ENCODE measurements around the gene PHF21B. TPM values are rescaled to one million over a fixed set of nuclear protein-coding genes. Genes with fewer than 3 reads are reported as not detected.

PHF21B gene
- total RNA-seq, 1 experiment from 2014 or later = not detected

- no peak for DNase-seq (ENCODE audit: low read depth)
Observed at GRCh38 chr22:44990810-44991209, 19.0 kb downstream of the PHF21B start.

- no peak for DNase-seq (ENCODE audit: low read depth)
Observed at GRCh38 chr22:44990328-44990727, 19.5 kb downstream of the PHF21B start.

- DNase-seq (ENCODE audit: low read depth) = no peak
Observed at GRCh38 chr22:44988671-44989070, 21.1 kb downstream of the PHF21B start.

GRCh38 chr22:44986926-44987325 lies 22.9 kb downstream of the PHF21B start:
- DNase-seq (ENCODE audit: low read depth) = no peak

GRCh38 chr22:44985906-44986527 lies 23.8 kb downstream of the PHF21B start:
- no peak for DNase-seq (ENCODE audit: low read depth)

- no peak for DNase-seq (ENCODE audit: low read depth)
Observed at GRCh38 chr22:44983878-44984482, 25.8 kb downstream of the PHF21B start.

- no peak for DNase-seq (ENCODE audit: low read depth)
Observed at GRCh38 chr22:44982445-44982844, 27.4 kb downstream of the PHF21B start.

GRCh38 chr22:44981857-44982256 lies 27.9 kb downstream of the PHF21B start:
- DNase-seq (ENCODE audit: low read depth) = no peak

- DNase-seq (ENCODE audit: low read depth) = no peak
Observed at GRCh38 chr22:44979154-44979553, 30.7 kb downstream of the PHF21B start.

GRCh38 chr22:44975427-44976262 lies 34.2 kb downstream of the PHF21B start:
- DNase-seq (ENCODE audit: low read depth) = peak; percentile 66

- no peak for DNase-seq (ENCODE audit: low read depth)
Observed at GRCh38 chr22:44974454-44974853, 35.4 kb downstream of the PHF21B start.

- DNase-seq (ENCODE audit: low read depth) = no peak
Observed at GRCh38 chr22:44973829-44974228, 36.0 kb downstream of the PHF21B start.

GRCh38 chr22:44972363-44973083 lies 37.3 kb downstream of the PHF21B start:
- DNase-seq (ENCODE audit: low read depth) = no peak

- no peak for DNase-seq (ENCODE audit: low read depth)
Observed at GRCh38 chr22:44971651-44972362, 38.0 kb downstream of the PHF21B start.

GRCh38 chr22:44970291-44970690 lies 39.5 kb downstream of the PHF21B start:
- DNase-seq (ENCODE audit: low read depth) = no peak

- DNase-seq (ENCODE audit: low read depth) = no peak
Observed at GRCh38 chr22:44969817-44970216, 40.0 kb downstream of the PHF21B start.

GRCh38 chr22:44968736-44969135 lies 41.1 kb downstream of the PHF21B start:
- no peak for DNase-seq (ENCODE audit: low read depth)

- no peak for DNase-seq (ENCODE audit: low read depth)
Observed at GRCh38 chr22:44965171-44965570, 44.6 kb downstream of the PHF21B start.

- DNase-seq (ENCODE audit: low read depth) = no peak
Observed at GRCh38 chr22:44964722-44965078, 45.1 kb downstream of the PHF21B start.

GRCh38 chr22:44963832-44964721 lies 45.7 kb downstream of the PHF21B start:
- no peak for DNase-seq (ENCODE audit: low read depth)
